ENCODE results near the gene ZNF420. TPM values are rescaled to one million over a fixed set of nuclear protein-coding genes. Genes with fewer than 3 reads are reported as not detected.
"Not testable (repeated sequence)": the region's sequence is repeated elsewhere in the genome, so short reads cannot be mapped to it uniquely, and the experiment has no call there.

Gene ZNF420
- total RNA-seq, result 2.8 and 15.8 TPM in 2 replicates

DNA sequence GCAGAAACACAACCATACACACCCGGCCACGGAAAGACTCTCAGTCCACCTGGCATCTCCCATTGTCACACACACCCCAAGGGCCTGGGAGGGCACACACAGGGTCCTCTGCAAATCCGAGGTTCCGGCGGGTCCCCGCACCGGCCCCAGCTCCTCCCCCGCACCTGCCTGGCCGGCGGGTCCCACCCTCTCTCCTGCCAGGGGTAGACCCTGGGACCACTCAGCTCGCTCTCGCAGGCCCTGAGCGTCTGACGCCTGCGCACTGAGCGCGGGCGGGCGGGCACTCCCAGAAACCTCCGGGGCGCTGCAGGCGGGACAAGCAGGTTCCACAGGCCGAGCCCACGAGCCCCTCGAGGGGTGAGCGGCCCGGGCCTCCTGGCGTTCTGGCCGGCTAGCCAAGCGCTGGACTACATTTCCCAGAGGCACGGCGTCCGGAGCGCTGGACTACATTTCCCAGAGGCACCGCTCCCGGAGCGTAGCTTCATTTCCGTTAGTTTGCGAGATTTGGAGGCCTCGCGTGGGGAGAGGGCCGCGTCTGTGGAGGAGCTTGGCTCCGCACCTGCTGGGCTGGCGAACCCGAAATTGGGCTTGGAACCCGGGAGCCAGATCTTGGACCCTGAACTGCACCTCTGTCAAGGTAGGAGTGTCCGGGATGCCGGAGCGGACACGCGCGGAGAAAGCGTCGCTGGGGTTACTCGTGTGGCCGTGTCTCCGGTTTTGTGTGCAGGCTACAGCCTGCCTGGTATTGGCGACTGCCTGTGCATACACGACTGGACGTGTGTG, at the start of gene ZNF420:
Gene ZNF420, plus strand, starts transcription at position 500 of the 783 bp plus-strand sequence. CDS start 10,686 bp downstream, outside the sequence.
- peak; percentile 90 for DNase-seq (ENCODE audit: low read depth)

GRCh38 chr19:37045140-37045539, 33.1 kb upstream of the ZNF420 start:
- no peak for DNase-seq (ENCODE audit: low read depth)

DNA sequence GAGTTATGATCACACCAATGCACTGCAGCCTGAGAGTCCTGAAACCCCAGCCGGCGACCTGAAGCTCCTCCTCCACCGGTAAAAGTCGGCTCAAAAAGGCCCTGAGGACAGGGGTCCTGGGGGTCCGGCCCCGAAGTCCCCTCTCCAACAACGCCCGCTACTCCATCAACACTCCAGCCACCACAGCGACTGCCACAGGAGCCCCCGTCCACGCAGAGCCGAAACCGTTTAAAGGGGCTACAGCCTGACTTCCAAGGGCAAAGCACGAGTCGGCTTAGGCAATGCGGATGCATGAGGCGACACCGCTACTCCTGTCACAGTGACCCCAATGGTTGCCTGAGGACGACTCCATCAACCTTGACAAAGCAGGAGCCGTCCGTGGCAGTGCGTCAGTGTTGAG, 22.9 kb upstream of the ZNF420 start:
- no peak for DNase-seq (ENCODE audit: low read depth)

GRCh38 chr19:37056776-37057175, 21.5 kb upstream of the ZNF420 start:
- no peak for DNase-seq (ENCODE audit: low read depth)

GRCh38 chr19:37059142-37059541, 19.1 kb upstream of the ZNF420 start:
- no peak for DNase-seq (ENCODE audit: low read depth)

DNA sequence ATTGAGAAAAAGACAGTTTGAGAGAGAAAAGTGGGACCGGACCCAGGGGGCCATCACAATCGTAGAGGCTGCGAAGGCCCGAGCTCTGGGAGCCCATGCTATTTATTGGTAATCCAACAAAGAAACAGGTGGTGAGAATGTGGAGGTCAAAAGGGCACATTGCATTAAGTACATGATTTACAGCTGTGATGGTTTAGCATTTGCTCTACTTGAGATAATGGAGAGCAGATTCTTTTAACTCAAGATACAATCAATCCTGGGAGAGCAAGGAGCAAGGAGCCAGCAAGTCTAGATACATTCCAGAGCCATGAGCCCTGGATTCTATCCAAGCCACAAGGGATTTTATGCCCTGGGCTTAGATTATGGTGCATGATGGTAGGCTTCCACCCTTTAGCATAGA, 13.3 kb upstream of the ZNF420 start:
- DNase-seq (ENCODE audit: low read depth), result not testable (repeated sequence)

GRCh38 chr19:37074111-37074510, 4.1 kb upstream of the ZNF420 start:
- DNase-seq (ENCODE audit: low read depth), result no peak

DNA sequence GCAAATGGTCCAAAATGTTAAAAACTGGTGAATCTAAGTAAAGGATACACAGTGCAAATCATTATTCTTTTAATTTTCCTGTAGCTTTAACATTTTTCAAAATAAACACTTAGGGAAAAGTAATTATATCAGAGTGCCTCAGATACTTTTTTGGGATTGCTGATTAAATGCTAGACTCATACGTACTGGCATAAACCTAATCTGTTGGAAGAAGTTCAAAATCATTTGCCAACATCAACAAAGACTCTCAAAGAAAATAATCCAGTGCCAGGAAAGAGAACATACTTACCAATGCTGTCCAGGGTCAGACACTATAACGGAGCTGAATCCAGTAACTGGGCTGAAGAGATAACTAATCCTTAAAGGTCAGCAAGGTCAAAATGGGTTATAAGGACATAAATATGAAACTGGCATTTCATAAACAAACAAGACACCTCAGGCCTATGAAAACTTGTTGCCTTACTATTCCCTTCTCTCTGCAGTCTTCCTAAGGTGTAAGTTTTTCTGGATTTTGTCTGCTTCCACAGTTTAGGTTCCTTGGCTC, 3.3 kb upstream of the ZNF420 start:
- no peak for DNase-seq (ENCODE audit: low read depth)

GRCh38 chr19:37076524-37076923, 1.7 kb upstream of the ZNF420 start:
- DNase-seq (ENCODE audit: low read depth), result not testable (repeated sequence)

DNA sequence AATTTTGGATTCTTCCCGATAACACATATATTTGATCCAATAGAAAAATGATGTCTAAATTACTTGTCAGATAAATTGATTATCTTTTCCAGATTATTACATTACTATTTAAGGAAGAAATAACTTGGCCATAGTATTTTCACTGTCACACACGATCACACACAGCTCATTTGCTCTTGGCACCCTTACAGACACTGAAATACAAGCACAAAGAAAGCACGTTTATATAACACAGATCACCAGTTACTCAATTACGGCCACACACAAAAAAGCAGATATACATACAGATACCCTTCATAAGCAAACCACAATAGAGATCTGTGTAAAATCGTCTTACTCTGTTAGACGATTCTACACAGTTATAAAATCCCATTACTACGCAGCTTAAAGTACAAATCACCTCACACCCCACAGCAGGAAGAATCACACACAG, 716 bp upstream of the ZNF420 start:
- DNase-seq (ENCODE audit: low read depth), result peak; percentile 29

GRCh38 chr19:37078717-37079032, 442 bp downstream of the ZNF420 start:
- peak; percentile 2 for DNase-seq (ENCODE audit: low read depth)

DNA sequence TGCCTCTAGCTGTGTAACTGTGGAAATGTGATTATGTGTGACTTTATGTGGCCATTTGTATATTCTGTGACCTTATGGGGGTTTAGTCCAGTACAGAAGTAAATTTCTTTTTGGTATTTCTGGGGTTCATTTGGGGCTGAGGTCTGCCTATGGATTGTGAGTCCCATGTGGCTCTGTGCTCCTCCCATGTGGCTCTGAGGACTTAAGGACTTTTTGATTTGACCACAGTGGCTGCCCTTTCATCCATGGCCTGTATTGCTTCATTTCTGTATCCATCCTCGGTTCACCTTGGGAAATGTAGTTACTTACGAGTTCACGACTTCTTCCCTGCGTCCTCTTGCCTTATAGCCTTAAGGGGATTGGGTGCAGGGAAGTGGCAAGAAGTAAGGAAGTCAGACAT, 1.0 kb downstream of the ZNF420 start:
- DNase-seq (ENCODE audit: low read depth), result no peak

GRCh38 chr19:37082307-37082706, 4.1 kb downstream of the ZNF420 start:
- DNase-seq (ENCODE audit: low read depth), result no peak

- no peak for DNase-seq (ENCODE audit: low read depth)
These were observed 8.9 kb downstream of the ZNF420 start for GRCh38 chr19:37087110-37087509.

GRCh38 chr19:37095859-37096258, 17.6 kb downstream of the ZNF420 start:
- peak; percentile 10 for DNase-seq (ENCODE audit: low read depth)

DNA sequence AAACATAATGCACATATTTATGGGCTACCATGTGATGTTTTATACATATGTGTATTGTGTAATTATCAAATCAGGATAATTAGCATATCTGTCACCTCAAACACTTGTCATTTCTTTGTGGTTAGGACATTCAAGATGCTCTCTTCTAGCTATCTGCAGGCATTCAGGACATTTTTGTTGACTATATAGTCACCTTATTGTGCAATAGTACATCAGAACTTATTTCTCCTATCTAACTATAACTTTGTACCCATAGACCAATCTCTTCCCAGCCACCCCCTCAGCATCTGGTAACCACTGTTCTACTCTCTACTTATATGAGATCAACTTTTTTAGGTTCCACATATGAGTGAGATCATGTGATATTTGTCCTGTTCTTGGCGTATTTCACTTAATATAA, 20.3 kb downstream of the ZNF420 start:
- no peak for DNase-seq (ENCODE audit: low read depth)

- not testable (repeated sequence) for DNase-seq (ENCODE audit: low read depth)
These were observed 25.9 kb downstream of the ZNF420 start for GRCh38 chr19:37104135-37104534.

GRCh38 chr19:37111753-37112152, 33.5 kb downstream of the ZNF420 start:
- DNase-seq (ENCODE audit: low read depth), result not testable (repeated sequence)

- no peak for DNase-seq (ENCODE audit: low read depth)
These were observed 35.8 kb downstream of the ZNF420 start for GRCh38 chr19:37114001-37114400.

- not testable (repeated sequence) for DNase-seq (ENCODE audit: low read depth)
These were observed 43.9 kb downstream of the ZNF420 start for GRCh38 chr19:37122093-37122492.

GRCh38 chr19:37127999-37128820, 50.0 kb downstream of the ZNF420 start:
- DNase-seq (ENCODE audit: low read depth), result no peak

GRCh38 chr19:37128821-37129177, 50.6 kb downstream of the ZNF420 start:
- no peak for DNase-seq (ENCODE audit: low read depth)

DNA sequence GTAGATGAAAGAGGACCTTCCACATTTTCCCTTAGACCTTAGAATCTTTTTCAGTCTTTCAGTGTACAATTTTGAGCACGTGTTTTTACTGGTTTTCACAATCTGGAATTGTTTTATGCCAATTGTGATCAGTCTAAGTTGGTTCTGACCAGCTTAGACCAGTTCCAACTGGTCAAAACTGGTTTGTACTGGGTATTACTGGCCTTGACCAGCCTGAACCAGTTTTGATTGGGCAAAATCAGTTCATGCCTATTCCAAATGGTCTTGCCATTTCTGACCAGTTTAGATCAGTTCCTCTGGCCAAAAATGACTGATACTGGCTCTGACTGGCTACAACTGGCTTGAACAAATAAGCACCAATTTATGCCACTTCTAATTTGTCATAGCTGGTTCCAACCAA, 57.9 kb downstream of the ZNF420 start:
- DNase-seq (ENCODE audit: low read depth), result no peak

Data from renal cortical epithelial cell (primary cell).